Measurements from ENCODE around the gene TBL1X. TPM values are rescaled to one million over a fixed set of nuclear protein-coding genes. Genes with fewer than 3 reads are reported as not detected.

Gene TBL1X
- polyA plus RNA-seq, 1 donor (not counting 4 experiments of a cell fraction or from before 2014, with no cell fraction given) = 2.2 TPM

- Histone ChIP-seq H3K36me3 (ENCODE audit: control insufficient read depth in 2 of 2, extremely low read depth in 1 of 2, insufficient read depth in 2 of 2, low read length in 2 of 2) (no peaks in the 10 kb centered on the region), H3K27me3 (ENCODE audit: control insufficient read depth, extremely low read depth, insufficient read depth, low read length) (no peaks in the 10 kb centered on the region), H3K79me2 (ENCODE audit: control insufficient read depth, insufficient read depth, low read length) (no peaks in the 10 kb centered on the region), H3K9me3 (ENCODE audit: control insufficient read depth, low read depth, low read length) (no peaks in the 10 kb centered on the region), H3K4me2 (ENCODE audit: control insufficient read depth, extremely low read depth, insufficient read depth, low read depth, low read length) (no peak overlapping the region), H4K20me1 (ENCODE audit: control insufficient read depth, extremely low read depth, insufficient read depth, low read length) (no peaks in the 10 kb centered on the region), H3K4me3 (ENCODE audit: control insufficient read depth in 2 of 3, extremely low read depth in 1 of 3, insufficient read depth in 2 of 3, low read depth in 1 of 3, low read length in 3 of 3) (no peak overlapping the region), H2AFZ (ENCODE audit: control insufficient read depth, low read length) (no peak overlapping the region), H3K9ac (ENCODE audit: control insufficient read depth, extremely low read depth, insufficient read depth, low read length) (no peak overlapping the region), H3K9me1 (ENCODE audit: control insufficient read depth, extremely low read depth, insufficient read depth, low read length) (no peaks in the 10 kb centered on the region), H3K4me1 (ENCODE audit: control insufficient read depth, extremely low read depth, insufficient read depth, low read length) (no peaks in the 10 kb centered on the region), H3K27ac (ENCODE audit: control insufficient read depth, insufficient read depth, low read length) (no peak overlapping the region)
- TF ChIP-seq EZH2 (IDR thresholded peaks at IDR 0.05; ENCODE audit: low read length) (no peak), CTCF (optimal IDR thresholded peaks at IDR 0.05 in 1 of 3, IDR thresholded peaks at IDR 0.05 in 1 of 3, conservative IDR thresholded peaks at IDR 0.05 in 1 of 3; ENCODE audit: extremely low read depth in 1 of 3, insufficient read depth in 2 of 3, low read length in 3 of 3) (no peak)
- FAIRE-seq (no peak), DNase-seq (ENCODE audit: low read depth, low spot score) (no peak)
- dilution Hi-C loops (cut with MboI; ENCODE audit: extremely low pct_ligation_motif_present, low sequenced_read_pairs) = no loop called here
These were observed 108.6 kb downstream of the TBL1X start for GRCh38 chrX:9573282-9574106.

GRCh38 chrX:9576059-9576458 lies 111.2 kb downstream of the TBL1X start:
- DNase-seq (ENCODE audit: low read depth, low spot score) (no peak), FAIRE-seq (no peak)
- no peaks in the 10 kb centered on the region for H4K20me1 ChIP-seq (ENCODE audit: control insufficient read depth, extremely low read depth, insufficient read depth, low read length)
- dilution Hi-C loops (cut with MboI; ENCODE audit: extremely low pct_ligation_motif_present, low sequenced_read_pairs) = no loop called here
- no peak overlapping the region for H3K9ac ChIP-seq (ENCODE audit: control insufficient read depth, extremely low read depth, insufficient read depth, low read length)
- no peaks in the 10 kb centered on the region for H3K36me3 ChIP-seq (ENCODE audit: control insufficient read depth in 2 of 2, extremely low read depth in 1 of 2, insufficient read depth in 2 of 2, low read length in 2 of 2)
- no peak overlapping the region for H3K27ac ChIP-seq (ENCODE audit: control insufficient read depth, insufficient read depth, low read length)
- no peaks in the 10 kb centered on the region for H3K79me2 ChIP-seq (ENCODE audit: control insufficient read depth, insufficient read depth, low read length)
- H2AFZ ChIP-seq (ENCODE audit: control insufficient read depth, low read length) = no peak overlapping the region
- no peak overlapping the region for H3K4me2 ChIP-seq (ENCODE audit: control insufficient read depth, extremely low read depth, insufficient read depth, low read depth, low read length)
- no peaks in the 10 kb centered on the region for H3K4me1 ChIP-seq (ENCODE audit: control insufficient read depth, extremely low read depth, insufficient read depth, low read length)
- TF ChIP-seq CTCF (optimal IDR thresholded peaks at IDR 0.05 in 1 of 3, IDR thresholded peaks at IDR 0.05 in 1 of 3, conservative IDR thresholded peaks at IDR 0.05 in 1 of 3; ENCODE audit: extremely low read depth in 1 of 3, insufficient read depth in 2 of 3, low read length in 3 of 3) (no peak), EZH2 (IDR thresholded peaks at IDR 0.05; ENCODE audit: low read length) (no peak)
- no peaks in the 10 kb centered on the region for H3K9me3 ChIP-seq (ENCODE audit: control insufficient read depth, low read depth, low read length)
- no peaks in the 10 kb centered on the region for H3K27me3 ChIP-seq (ENCODE audit: control insufficient read depth, extremely low read depth, insufficient read depth, low read length)
- no peaks in the 10 kb centered on the region for H3K9me1 ChIP-seq (ENCODE audit: control insufficient read depth, extremely low read depth, insufficient read depth, low read length)
- H3K4me3 ChIP-seq (ENCODE audit: control insufficient read depth in 2 of 3, extremely low read depth in 1 of 3, insufficient read depth in 2 of 3, low read depth in 1 of 3, low read length in 3 of 3) = no peak overlapping the region

Measured in keratinocyte (primary cell).